Activated naive CD8-positive, alpha-beta T cell (primary cell): ENCODE measurements around the gene NFS1.
A peak's percentile ranks its signal among the peaks of the same experiment; 100 is the strongest.
"Not testable (repeated sequence)": the region's sequence is repeated elsewhere in the genome, so short reads cannot be mapped to it uniquely, and the experiment has no call there.

Experiments used
- H3K27ac Mint-ChIP-seq: one replicate; pipeline ENCODE4 v1.8.0; 2021; ENCODE audit warnings: mixed read lengths
- H3K27me3 Mint-ChIP-seq: one replicate; pipeline ENCODE4 v1.8.0; 2021; ENCODE audit warnings: mixed read lengths
- H3K36me3 Mint-ChIP-seq: one replicate; pipeline ENCODE4 v1.8.0; 2021; ENCODE audit warnings: mixed read lengths
- H3K4me1 Mint-ChIP-seq: one replicate; pipeline ENCODE4 v1.8.0; 2021; ENCODE audit warnings: low read depth, mixed read lengths
- H3K4me3 Mint-ChIP-seq: one replicate; pipeline ENCODE4 v1.8.0; 2021; ENCODE audit warnings: mild to moderate bottlenecking, mixed read lengths
- H3K9me3 Mint-ChIP-seq: one replicate; pipeline ENCODE4 v1.8.0; 2021; ENCODE audit warnings: low read depth, mixed read lengths

Gene NFS1

GRCh38 chr20:35705894-35706293 is 6.7 kb upstream of the NFS1 start:
- H3K36me3 Mint-ChIP-seq, H3K4me3 Mint-ChIP-seq, H3K9me3 Mint-ChIP-seq, H3K27me3 Mint-ChIP-seq: not testable (repeated sequence)
- H3K27ac Mint-ChIP-seq = peak overlapping the region; percentile 58
- peaks cover 35% of the 10 kb centered on the region for H3K4me1 Mint-ChIP-seq

- Mint-ChIP-seq H3K4me1 (peaks cover 35% of the 10 kb centered on the region), H3K36me3 (peaks cover 7% of the 10 kb centered on the region), H3K27me3 (no peaks in the 10 kb centered on the region), H3K27ac (peak overlapping the region; percentile 64), H3K4me3 (no peak overlapping the region), H3K9me3 (no peaks in the 10 kb centered on the region)
These were observed 5.5 kb upstream of the NFS1 start for GRCh38 chr20:35704514-35705261.

- no peak overlapping the region for H3K4me3 Mint-ChIP-seq
- H3K27ac Mint-ChIP-seq = peak overlapping the region; percentile 82
- H3K27me3 Mint-ChIP-seq = no peaks in the 10 kb centered on the region
- peaks cover 7% of the 10 kb centered on the region for H3K36me3 Mint-ChIP-seq
- no peaks in the 10 kb centered on the region for H3K9me3 Mint-ChIP-seq
- peaks cover 28% of the 10 kb centered on the region for H3K4me1 Mint-ChIP-seq
These were observed 3.9 kb upstream of the NFS1 start for GRCh38 chr20:35702824-35703695.

GRCh38 chr20:35702051-35702823 is 3.1 kb upstream of the NFS1 start:
- peaks cover 7% of the 10 kb centered on the region for H3K36me3 Mint-ChIP-seq
- H3K4me1 Mint-ChIP-seq = peaks cover 36% of the 10 kb centered on the region
- H3K4me3 Mint-ChIP-seq = no peak overlapping the region
- peak overlapping the region; percentile 81 for H3K27ac Mint-ChIP-seq
- H3K27me3 Mint-ChIP-seq = no peaks in the 10 kb centered on the region
- H3K9me3 Mint-ChIP-seq = no peaks in the 10 kb centered on the region

GRCh38 chr20:35700625-35701148 is 1.5 kb upstream of the NFS1 start:
- Mint-ChIP-seq H3K4me1 (peaks cover 43% of the 10 kb centered on the region), H3K9me3 (no peaks in the 10 kb centered on the region)

GRCh38 chr20:35699957-35700624 is 939 bp upstream of the NFS1 start:
- H3K27me3 Mint-ChIP-seq = no peaks in the 10 kb centered on the region
- no peaks in the 10 kb centered on the region for H3K9me3 Mint-ChIP-seq
- H3K4me1 Mint-ChIP-seq = peaks cover 43% of the 10 kb centered on the region
- H3K27ac Mint-ChIP-seq = peak overlapping the region; percentile 96
- H3K4me3 Mint-ChIP-seq = peak overlapping the region; percentile 99
- H3K36me3 Mint-ChIP-seq = peaks cover 5% of the 10 kb centered on the region

More at GRCh38 chr20:35700625-35701148, 1.5 kb upstream of the NFS1 start:
- peak overlapping the region; percentile 99 for H3K4me3 Mint-ChIP-seq
- H3K27me3 Mint-ChIP-seq = no peaks in the 10 kb centered on the region
- peaks cover 5% of the 10 kb centered on the region for H3K36me3 Mint-ChIP-seq
- H3K27ac Mint-ChIP-seq = peak overlapping the region; percentile 96

- Mint-ChIP-seq H3K9me3 (no peaks in the 10 kb centered on the region), H3K36me3 (peaks cover 3% of the 10 kb centered on the region), H3K27ac (peak overlapping the region; percentile 96), H3K4me3 (peak overlapping the region; percentile 99), H3K4me1 (peaks cover 39% of the 10 kb centered on the region), H3K27me3 (no peaks in the 10 kb centered on the region)
These were observed 640 bp downstream of the NFS1 start for GRCh38 chr20:35698298-35699126.

GRCh38 chr20:35697696-35698297 is 1.4 kb downstream of the NFS1 start:
- no peaks in the 10 kb centered on the region for H3K27me3 Mint-ChIP-seq
- peaks cover 3% of the 10 kb centered on the region for H3K36me3 Mint-ChIP-seq
- H3K9me3 Mint-ChIP-seq = no peaks in the 10 kb centered on the region
- H3K27ac Mint-ChIP-seq = peak overlapping the region; percentile 96
- peak overlapping the region; percentile 99 for H3K4me3 Mint-ChIP-seq
- peaks cover 39% of the 10 kb centered on the region for H3K4me1 Mint-ChIP-seq

GRCh38 chr20:35695978-35696377 is 3.2 kb downstream of the NFS1 start:
- no peaks in the 10 kb centered on the region for H3K9me3 Mint-ChIP-seq
- no peaks in the 10 kb centered on the region for H3K27me3 Mint-ChIP-seq
- no peak overlapping the region for H3K4me3 Mint-ChIP-seq
- no peaks in the 10 kb centered on the region for H3K36me3 Mint-ChIP-seq
- H3K27ac Mint-ChIP-seq = no peak overlapping the region
- peaks cover 33% of the 10 kb centered on the region for H3K4me1 Mint-ChIP-seq

- no peak overlapping the region for H3K27ac Mint-ChIP-seq
- H3K4me3 Mint-ChIP-seq = no peak overlapping the region
- no peaks in the 10 kb centered on the region for H3K36me3 Mint-ChIP-seq
- no peaks in the 10 kb centered on the region for H3K9me3 Mint-ChIP-seq
- H3K27me3 Mint-ChIP-seq = no peaks in the 10 kb centered on the region
- peaks cover 26% of the 10 kb centered on the region for H3K4me1 Mint-ChIP-seq
These were observed 3.9 kb downstream of the NFS1 start for GRCh38 chr20:35695245-35695749.

GRCh38 chr20:35690265-35690664 is 8.9 kb downstream of the NFS1 start:
- H3K4me1 Mint-ChIP-seq = no peaks in the 10 kb centered on the region
- H3K9me3 Mint-ChIP-seq = no peaks in the 10 kb centered on the region
- H3K4me3 Mint-ChIP-seq = no peak overlapping the region
- H3K36me3 Mint-ChIP-seq = peaks cover 6% of the 10 kb centered on the region
- no peak overlapping the region for H3K27ac Mint-ChIP-seq
- no peaks in the 10 kb centered on the region for H3K27me3 Mint-ChIP-seq

GRCh38 chr20:35686872-35687271 is 12.3 kb downstream of the NFS1 start:
- not testable (repeated sequence) for H3K4me3 Mint-ChIP-seq, H3K9me3 Mint-ChIP-seq, H3K4me1 Mint-ChIP-seq, H3K27me3 Mint-ChIP-seq, H3K36me3 Mint-ChIP-seq, H3K27ac Mint-ChIP-seq

- H3K36me3 Mint-ChIP-seq, H3K27me3 Mint-ChIP-seq, H3K9me3 Mint-ChIP-seq, H3K4me3 Mint-ChIP-seq, H3K27ac Mint-ChIP-seq, H3K4me1 Mint-ChIP-seq: not testable (repeated sequence)
These were observed 13.8 kb downstream of the NFS1 start for GRCh38 chr20:35685368-35685767.
